Osteocyte (in vitro differentiated cells): ENCODE measurements around the gene IER3. TPM values are rescaled to one million over a fixed set of nuclear protein-coding genes. Genes with fewer than 3 reads are reported as not detected.
"Not testable (repeated sequence)": the region's sequence is repeated elsewhere in the genome, so short reads cannot be mapped to it uniquely, and the experiment has no call there.

Source experiments
- DNase-seq: peaks from one replicate; pipeline ENCODE4 v3.0.0; 2021; ENCODE audit warnings: mixed read lengths; ENCODE audit not compliant: unreplicated experiment; ENCODE audit errors: extremely low spot score
- H3K27ac Mint-ChIP-seq: one replicate; pipeline ENCODE4 v1.8.0; 2021; ENCODE audit warnings: mild to moderate bottlenecking, mixed read lengths; ENCODE audit not compliant: unreplicated experiment
- H3K27me3 Mint-ChIP-seq: one replicate; pipeline ENCODE4 v1.8.0; 2021; ENCODE audit warnings: mixed read lengths; ENCODE audit not compliant: unreplicated experiment
- H3K36me3 Mint-ChIP-seq: one replicate; pipeline ENCODE4 v1.8.0; 2021; ENCODE audit warnings: mixed read lengths; ENCODE audit not compliant: unreplicated experiment
- H3K4me1 Mint-ChIP-seq: one replicate; pipeline ENCODE4 v1.8.0; 2021; ENCODE audit warnings: mixed read lengths; ENCODE audit not compliant: unreplicated experiment
- H3K4me3 Mint-ChIP-seq: one replicate; pipeline ENCODE4 v1.8.0; 2021; ENCODE audit warnings: mild to moderate bottlenecking, moderate library complexity, mixed read lengths; ENCODE audit not compliant: unreplicated experiment
- H3K9me3 Mint-ChIP-seq: one replicate; pipeline ENCODE4 v1.8.0; 2021; ENCODE audit warnings: mixed read lengths; ENCODE audit not compliant: unreplicated experiment
- CTCF ChIP-seq: fragments of 200-600 bp; sonication (generic); IDR thresholded peaks from 2 replicates; pipeline ENCODE4 v1.5.0; 2021; ENCODE audit warnings: antibody characterized with exemption, mild to moderate bottlenecking, moderate library complexity
- total RNA-seq: library from RNA; stranded (reverse); gene quantifications from 2 replicates; pipeline ENCODE4 v1.2.1, GENCODE V29; 2021

The IER3 gene
- total RNA-seq, 1 donor from 2014 or later = 418 TPM

DNA sequence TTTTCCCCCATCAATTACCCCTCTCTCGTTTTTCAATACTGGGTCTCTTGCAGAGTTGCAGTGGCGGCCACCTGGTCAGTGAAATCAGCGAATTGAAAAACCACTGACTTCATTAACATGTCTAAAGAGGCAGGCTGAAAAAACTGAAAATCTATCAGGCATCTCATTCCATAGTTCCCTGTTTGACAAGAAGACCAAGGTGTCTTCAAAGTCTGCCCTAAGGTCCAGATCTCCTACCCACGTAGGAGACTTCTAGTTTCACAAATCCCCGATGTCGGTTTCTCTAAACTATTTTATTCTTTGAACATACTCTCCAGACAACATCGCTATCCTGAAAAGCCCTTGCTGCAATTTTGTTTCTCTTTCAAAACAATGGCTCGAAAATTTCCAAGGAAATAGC, 25.0 kb downstream of the IER3 start:
- Mint-ChIP-seq H3K27me3 (no peaks in the 10 kb centered on the region), H3K4me3 (peak overlapping the region; percentile 96), H3K27ac (peak overlapping the region; percentile 96), H3K36me3 (peaks cover 39% of the 10 kb centered on the region), H3K9me3 (no peaks in the 10 kb centered on the region), H3K4me1 (peaks cover 54% of the 10 kb centered on the region)
- TF ChIP-seq CTCF = no peak
- no peak for DNase-seq

GRCh38 chr6:30717845-30718720, 26.3 kb downstream of the IER3 start:
- peak overlapping the region; percentile 96 for H3K4me3 Mint-ChIP-seq
- H3K9me3 Mint-ChIP-seq, DNase-seq, H3K27me3 Mint-ChIP-seq: not testable (repeated sequence)
- H3K27ac Mint-ChIP-seq = peak overlapping the region; percentile 98
- peaks cover 36% of the 10 kb centered on the region for H3K36me3 Mint-ChIP-seq
- H3K4me1 Mint-ChIP-seq = peaks cover 41% of the 10 kb centered on the region

DNA sequence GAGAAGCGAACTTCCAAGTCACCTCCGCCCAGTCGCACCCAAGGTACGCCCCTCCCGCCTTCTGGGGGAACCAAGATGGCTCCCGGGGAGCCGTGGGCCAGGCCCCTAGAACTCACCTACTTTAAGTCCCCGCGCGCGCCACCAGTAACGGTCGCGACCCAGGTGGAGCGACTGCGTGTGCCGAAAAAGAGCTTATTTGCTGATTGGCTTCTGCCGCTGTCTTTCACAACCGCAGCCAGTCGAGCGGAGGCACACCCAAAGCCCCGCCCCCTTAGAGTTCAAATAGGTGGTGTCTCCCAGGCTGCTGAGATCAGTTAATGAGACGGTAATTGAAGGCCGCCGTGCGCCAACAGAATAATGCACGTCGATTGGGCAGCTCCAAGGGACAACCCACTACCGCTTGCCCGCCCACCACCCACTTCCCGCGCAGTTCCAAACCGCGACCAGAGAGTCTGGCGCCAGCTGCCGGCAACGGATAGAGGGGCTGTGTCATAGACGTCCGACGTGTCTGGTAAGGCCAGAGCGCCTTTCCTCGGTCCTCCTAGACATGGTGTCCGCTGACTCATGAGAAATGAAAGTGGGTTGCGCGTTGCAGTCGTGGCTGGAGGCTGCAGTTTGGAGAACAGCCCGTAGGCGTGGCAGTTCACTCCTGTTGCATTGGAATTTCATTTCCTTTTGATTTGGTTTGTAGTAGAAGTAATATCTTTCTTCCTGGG, 27.1 kb downstream of the IER3 start, which contains the start of gene MDC1:
Gene MDC1 (minus strand): TSS at position 153 of the 716 bp plus-strand sequence. CDS start 2,106 bp downstream, outside the sequence.
- Mint-ChIP-seq H3K36me3 (peaks cover 37% of the 10 kb centered on the region), H3K4me1 (peaks cover 35% of the 10 kb centered on the region), H3K9me3 (no peaks in the 10 kb centered on the region)

DNA sequence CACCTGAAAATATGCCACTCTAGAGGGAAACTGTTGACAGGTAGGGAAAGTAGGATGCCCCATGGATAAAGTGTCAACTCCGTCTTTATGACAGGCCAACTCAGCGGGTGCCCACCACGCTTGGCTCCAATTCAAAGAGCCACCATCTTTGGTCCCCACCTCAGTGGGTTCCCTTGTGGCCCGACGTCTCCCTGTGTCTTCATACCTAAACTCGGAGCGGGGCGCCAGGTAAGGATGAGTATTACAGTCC, 27.5 kb downstream of the IER3 start:
- no peak for TF ChIP-seq CTCF
- Mint-ChIP-seq H3K27me3 (no peaks in the 10 kb centered on the region), H3K36me3 (peaks cover 37% of the 10 kb centered on the region), H3K4me3 (peak overlapping the region; percentile 96), H3K27ac (peak overlapping the region; percentile 99), H3K9me3 (no peaks in the 10 kb centered on the region), H3K4me1 (peaks cover 33% of the 10 kb centered on the region)
- no peak for DNase-seq

More for the DNA sequence above, 27.1 kb downstream of the IER3 start, which contains the start of gene MDC1:
- Mint-ChIP-seq H3K27ac (peak within 1 kb of the TSS; percentile 99), H3K27me3 (no peaks in the 10 kb centered on the region), H3K4me3 (peak within 1 kb of the TSS; percentile 96)
- peak; percentile 100 for DNase-seq
- peak; percentile 41 for TF ChIP-seq CTCF

DNA sequence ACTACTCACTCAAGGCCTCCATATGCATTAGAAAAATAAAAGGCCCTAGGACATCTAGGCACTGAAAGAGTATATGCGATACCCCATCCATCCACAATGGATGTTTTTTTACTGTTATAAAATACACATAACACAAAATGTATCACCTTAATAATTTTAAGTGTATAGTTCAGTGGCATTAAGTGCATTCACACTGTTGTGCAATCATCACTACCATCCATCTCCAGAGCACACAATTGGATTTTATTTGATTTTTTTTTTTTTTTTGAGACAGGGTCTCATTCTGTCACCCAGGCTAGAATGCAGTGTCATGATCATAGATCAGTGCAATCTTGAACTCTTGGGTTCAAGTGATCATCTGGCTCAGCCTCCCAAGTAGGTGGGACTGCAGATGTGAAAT, 30.1 kb downstream of the IER3 start:
- Mint-ChIP-seq H3K4me1 (peaks cover 26% of the 10 kb centered on the region), H3K27ac (no peak overlapping the region), H3K9me3 (no peaks in the 10 kb centered on the region), H3K27me3 (no peaks in the 10 kb centered on the region), H3K4me3 (no peak overlapping the region), H3K36me3 (peaks cover 34% of the 10 kb centered on the region)
- no peak for TF ChIP-seq CTCF
- DNase-seq = no peak
